ENCODE results near the gene DPP3.

DNA sequence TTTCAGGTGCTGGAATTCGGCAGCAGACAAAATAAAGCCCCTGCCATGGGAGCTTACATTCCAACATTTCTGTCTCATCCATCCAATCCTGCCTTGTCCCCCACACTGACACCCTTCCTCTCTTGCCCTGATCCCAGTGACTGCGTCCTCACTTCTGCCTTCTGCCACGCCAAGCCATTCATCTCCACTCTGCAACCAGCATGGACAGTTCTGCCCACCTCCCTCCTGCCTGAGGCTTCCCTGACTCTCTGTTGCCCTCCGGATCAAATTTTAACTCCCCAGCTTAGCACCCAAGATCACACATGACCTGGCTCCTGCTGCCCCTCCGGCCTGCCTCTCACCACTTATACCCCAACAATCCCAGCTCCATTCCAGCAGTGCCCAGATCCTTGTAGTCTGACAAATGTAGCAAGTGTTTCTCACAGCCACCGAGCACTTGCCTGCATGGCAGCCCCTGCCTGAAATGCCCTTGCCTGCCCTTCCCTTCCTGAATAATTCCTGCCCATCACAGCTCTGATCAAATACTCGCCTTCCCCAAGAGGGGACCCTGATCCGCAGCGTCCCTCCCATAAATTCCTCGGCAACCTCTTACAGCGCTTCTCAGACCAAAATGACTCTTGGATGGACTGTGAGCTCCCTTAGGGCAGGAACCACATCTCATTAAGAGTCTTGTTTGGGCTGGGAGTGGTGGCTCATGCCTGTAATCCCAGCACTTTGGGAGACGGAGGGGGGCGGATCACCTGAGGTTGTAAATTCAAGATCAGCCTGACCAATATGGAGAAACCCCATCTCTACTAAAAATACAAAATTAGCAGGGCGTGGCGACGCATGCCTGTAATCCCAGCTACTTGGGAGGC is 68.8 kb downstream of the DPP3 start:
- no peak for TF ChIP-seq POLR2AphosphoS5 (IDR thresholded peaks at IDR 0.05; ENCODE audit: borderline replicate concordance, low read depth, low read length)
- no peak for TF ChIP-seq EZH2 (IDR thresholded peaks at IDR 0.05)

Data from SK-N-MC (cell line).